ENCODE results near the gene NKTR.

NKTR gene

GRCh38 chr3:42693530-42693930 lies 93.0 kb downstream of the NKTR start:
- no peak overlapping the region for H4K91ac ChIP-seq (ENCODE audit: low read depth, low read length, poor library complexity)
- no peak overlapping the region for H3K18ac ChIP-seq (ENCODE audit: low read length)
- H3K9ac ChIP-seq (ENCODE audit: low read depth, low read length, poor library complexity): no peak overlapping the region
- no peak overlapping the region for H2BK12ac ChIP-seq (ENCODE audit: low read length)
- H3K14ac ChIP-seq (ENCODE audit: low read length): no peak overlapping the region
- no peaks in the 10 kb centered on the region for H3K79me1 ChIP-seq (ENCODE audit: low read depth, low read length)
- H2AK5ac ChIP-seq (ENCODE audit: low read depth, low read length): no peak overlapping the region
- peaks cover 0 to 8% of the 10 kb centered on the region in 2 donors for H3K4me1 ChIP-seq (ENCODE audit: control insufficient read depth in 2 of 2, insufficient read depth in 1 of 2, low read depth in 1 of 2, low read length in 2 of 2)
- no peak for DNase-seq (ENCODE audit: low spot score)
- H2BK15ac ChIP-seq (ENCODE audit: low read length): no peak overlapping the region
- peaks cover 0 to 41% (median 0%) of the 10 kb centered on the region in 3 experiments for H3K27me3 ChIP-seq (ENCODE audit: control insufficient read depth in 3 of 3, insufficient read depth in 3 of 3, low read depth in 1 of 3, low read length in 3 of 3)
- H2BK5ac ChIP-seq (ENCODE audit: low read length): no peak overlapping the region
- H2BK120ac ChIP-seq (ENCODE audit: low read depth, low read length): no peak overlapping the region
- H3K4me3 ChIP-seq (ENCODE audit: low read length in 2 of 2): no peak overlapping the region
- WGBS, 2 donors (ENCODE audit: extremely low coverage in 2 of 2, insufficient read length in 2 of 2, insufficient replicate concordance in 1 of 2): no CpG with 5 or more reads among the region's 4 CpGs
- no peak overlapping the region for H4K8ac ChIP-seq (ENCODE audit: low read depth, low read length)
- H3K4me2 ChIP-seq (ENCODE audit: insufficient read depth, low read length, poor library complexity, severe bottlenecking): no peak overlapping the region
- no peak overlapping the region for H2AFZ ChIP-seq (ENCODE audit: low read length)
- no peak overlapping the region for H3K4ac ChIP-seq (ENCODE audit: low read length)
- H3K36me3 ChIP-seq (replicated peaks in 1 of 2; ENCODE audit: control insufficient read depth in 2 of 2, insufficient read depth in 2 of 2, low read length in 2 of 2): no peaks in the 10 kb centered on the region
- H3K27ac ChIP-seq (replicated peaks; ENCODE audit: low read length): no peak overlapping the region
- H3K9me3 ChIP-seq (replicated peaks in 1 of 2; ENCODE audit: control insufficient read depth in 2 of 2, insufficient read depth in 1 of 2, low read depth in 1 of 2, low read length in 2 of 2): no peaks in the 10 kb centered on the region
- no peak overlapping the region for H3K23ac ChIP-seq (ENCODE audit: low read depth, low read length, poor library complexity)

GRCh38 chr3:42694366-42694765 lies 93.9 kb downstream of the NKTR start:
- H2BK5ac ChIP-seq (ENCODE audit: low read length): no peak overlapping the region
- no peak overlapping the region for H4K91ac ChIP-seq (ENCODE audit: low read depth, low read length, poor library complexity)
- H3K14ac ChIP-seq (ENCODE audit: low read length): no peak overlapping the region
- no peak overlapping the region for H2BK120ac ChIP-seq (ENCODE audit: low read depth, low read length)
- DNase-seq (ENCODE audit: low spot score): no peak
- H2AFZ ChIP-seq (ENCODE audit: low read length): no peak overlapping the region
- no peak overlapping the region for H3K4me2 ChIP-seq (ENCODE audit: insufficient read depth, low read length, poor library complexity, severe bottlenecking)
- no peak overlapping the region for H3K4me3 ChIP-seq (ENCODE audit: low read length in 2 of 2)
- H4K8ac ChIP-seq (ENCODE audit: low read depth, low read length): no peak overlapping the region
- H3K36me3 ChIP-seq (replicated peaks in 1 of 2; ENCODE audit: control insufficient read depth in 2 of 2, insufficient read depth in 2 of 2, low read length in 2 of 2): no peaks in the 10 kb centered on the region
- no peak overlapping the region for H2BK15ac ChIP-seq (ENCODE audit: low read length)
- H3K18ac ChIP-seq (ENCODE audit: low read length): no peak overlapping the region
- H3K9me3 ChIP-seq (replicated peaks in 1 of 2; ENCODE audit: control insufficient read depth in 2 of 2, insufficient read depth in 1 of 2, low read depth in 1 of 2, low read length in 2 of 2): no peaks in the 10 kb centered on the region
- H3K79me1 ChIP-seq (ENCODE audit: low read depth, low read length): no peaks in the 10 kb centered on the region
- no peak overlapping the region for H3K23ac ChIP-seq (ENCODE audit: low read depth, low read length, poor library complexity)
- peaks cover 0 to 48% (median 0%) of the 10 kb centered on the region in 3 experiments for H3K27me3 ChIP-seq (ENCODE audit: control insufficient read depth in 3 of 3, insufficient read depth in 3 of 3, low read depth in 1 of 3, low read length in 3 of 3)
- no peak overlapping the region for H3K4ac ChIP-seq (ENCODE audit: low read length)
- H3K4me1 ChIP-seq (ENCODE audit: control insufficient read depth in 2 of 2, insufficient read depth in 1 of 2, low read depth in 1 of 2, low read length in 2 of 2): peaks cover 0 to 7% of the 10 kb centered on the region in 2 donors
- no peak overlapping the region for H2BK12ac ChIP-seq (ENCODE audit: low read length)
- H2AK5ac ChIP-seq (ENCODE audit: low read depth, low read length): no peak overlapping the region
- H3K9ac ChIP-seq (ENCODE audit: low read depth, low read length, poor library complexity): no peak overlapping the region
- H3K27ac ChIP-seq (replicated peaks; ENCODE audit: low read length): no peak overlapping the region

DNA sequence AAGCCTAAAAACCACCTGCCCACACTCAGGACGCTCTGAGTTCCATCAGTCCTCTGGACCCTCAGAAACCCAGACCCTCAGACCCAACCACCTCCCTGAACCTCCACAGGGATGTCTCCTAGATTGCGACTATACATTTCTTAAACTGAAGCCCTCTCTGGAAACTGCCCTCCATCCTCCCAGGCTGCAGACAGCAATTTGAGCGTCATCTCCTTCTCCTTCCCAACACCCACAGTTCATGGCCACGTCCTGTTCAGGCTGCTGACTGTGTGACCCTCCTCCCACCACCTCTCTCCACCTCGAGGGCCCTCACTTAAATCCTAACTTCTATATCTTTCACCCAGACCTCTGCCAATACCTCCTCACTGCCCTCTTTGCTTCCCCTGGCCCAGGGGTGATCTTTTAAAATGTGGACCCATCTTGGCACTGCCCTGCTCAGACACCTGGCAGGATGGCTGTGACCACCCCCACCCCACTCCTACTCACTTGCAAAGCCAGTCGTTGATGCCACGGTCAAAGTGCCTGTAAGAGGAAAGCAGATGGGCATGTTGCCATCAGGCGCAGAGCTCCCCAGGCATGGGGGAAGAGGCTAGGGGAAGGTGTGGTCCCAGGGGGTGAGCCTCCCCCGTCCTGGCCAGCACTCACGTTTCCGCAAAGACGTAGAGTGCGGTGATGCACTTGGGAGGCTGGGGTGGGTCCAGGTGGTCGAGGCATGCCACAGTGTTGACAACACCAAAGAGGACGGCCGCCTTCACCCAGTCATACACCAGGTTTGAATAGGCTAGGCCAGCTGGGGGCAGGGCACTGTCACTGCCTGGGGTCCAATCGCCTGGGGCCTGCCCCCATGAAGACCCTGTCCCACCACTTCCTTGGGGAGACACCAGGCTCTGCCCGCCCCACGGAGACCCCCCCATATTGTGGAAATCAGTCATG lies 96.1 kb downstream of the NKTR start:
- H3K27me3 ChIP-seq (ENCODE audit: control insufficient read depth in 3 of 3, insufficient read depth in 3 of 3, low read depth in 1 of 3, low read length in 3 of 3): peaks cover 0 to 38% (median 0%) of the 10 kb centered on the region in 3 experiments
- H2BK15ac ChIP-seq (ENCODE audit: low read length): peak overlapping the region; percentile 43
- no CpG with 5 or more reads among the region's 19 CpGs for WGBS, 2 donors (ENCODE audit: extremely low coverage in 2 of 2, insufficient read length in 2 of 2, insufficient replicate concordance in 1 of 2)
- no peak overlapping the region for H3K4me2 ChIP-seq (ENCODE audit: insufficient read depth, low read length, poor library complexity, severe bottlenecking)
- no peak overlapping the region for H3K4me3 ChIP-seq (ENCODE audit: low read length in 2 of 2)
- no peak overlapping the region for H4K91ac ChIP-seq (ENCODE audit: low read depth, low read length, poor library complexity)
- peaks cover 0 to 3% of the 10 kb centered on the region in 2 donors for H3K4me1 ChIP-seq (ENCODE audit: control insufficient read depth in 2 of 2, insufficient read depth in 1 of 2, low read depth in 1 of 2, low read length in 2 of 2)
- DNase-seq (ENCODE audit: low spot score): no peak
- no peak overlapping the region for H3K27ac ChIP-seq (replicated peaks; ENCODE audit: low read length)
- no peak overlapping the region for H2AK5ac ChIP-seq (ENCODE audit: low read depth, low read length)
- H3K9ac ChIP-seq (ENCODE audit: low read depth, low read length, poor library complexity): no peak overlapping the region
- H3K14ac ChIP-seq (ENCODE audit: low read length): no peak overlapping the region
- H3K23ac ChIP-seq (ENCODE audit: low read depth, low read length, poor library complexity): peak overlapping the region; percentile 20
- H3K4ac ChIP-seq (ENCODE audit: low read length): no peak overlapping the region
- H3K79me1 ChIP-seq (ENCODE audit: low read depth, low read length): peaks cover 1% of the 10 kb centered on the region
- no peaks in the 10 kb centered on the region for H3K9me3 ChIP-seq (replicated peaks in 1 of 2; ENCODE audit: control insufficient read depth in 2 of 2, insufficient read depth in 1 of 2, low read depth in 1 of 2, low read length in 2 of 2)
- H3K36me3 ChIP-seq (replicated peaks in 1 of 2; ENCODE audit: control insufficient read depth in 2 of 2, insufficient read depth in 2 of 2, low read length in 2 of 2): no peaks in the 10 kb centered on the region
- H3K18ac ChIP-seq (ENCODE audit: low read length): no peak overlapping the region
- no peak overlapping the region for H4K8ac ChIP-seq (ENCODE audit: low read depth, low read length)
- H2BK12ac ChIP-seq (ENCODE audit: low read length): peak overlapping the region; percentile 5
- H2AFZ ChIP-seq (ENCODE audit: low read length): no peak overlapping the region
- no peak overlapping the region for H2BK120ac ChIP-seq (ENCODE audit: low read depth, low read length)
- no peak overlapping the region for H2BK5ac ChIP-seq (ENCODE audit: low read length)

GRCh38 chr3:42697289-42698051 lies 97.0 kb downstream of the NKTR start:
- peak overlapping the region; percentile 5 for H2BK12ac ChIP-seq (ENCODE audit: low read length)
- H3K79me1 ChIP-seq (ENCODE audit: low read depth, low read length): peaks cover 1% of the 10 kb centered on the region
- WGBS, 2 donors (ENCODE audit: extremely low coverage in 2 of 2, insufficient read length in 2 of 2, insufficient replicate concordance in 1 of 2): no CpG with 5 or more reads among the region's 18 CpGs
- no peak overlapping the region for H2BK5ac ChIP-seq (ENCODE audit: low read length)
- H3K18ac ChIP-seq (ENCODE audit: low read length): peak overlapping the region; percentile 75
- peak overlapping the region; percentile 91 for H3K14ac ChIP-seq (ENCODE audit: low read length)
- peak overlapping the region in 1 of 2 donors; percentile 26 for H3K4me3 ChIP-seq (ENCODE audit: low read length in 2 of 2)
- no peak overlapping the region for H4K8ac ChIP-seq (ENCODE audit: low read depth, low read length)
- H3K4me1 ChIP-seq (ENCODE audit: control insufficient read depth in 2 of 2, insufficient read depth in 1 of 2, low read depth in 1 of 2, low read length in 2 of 2): peaks cover 0 to 3% of the 10 kb centered on the region in 2 donors
- H2AK5ac ChIP-seq (ENCODE audit: low read depth, low read length): no peak overlapping the region
- no peak overlapping the region for H3K4me2 ChIP-seq (ENCODE audit: insufficient read depth, low read length, poor library complexity, severe bottlenecking)
- DNase-seq (ENCODE audit: low spot score): no peak
- no peak overlapping the region for H3K9ac ChIP-seq (ENCODE audit: low read depth, low read length, poor library complexity)
- H2BK120ac ChIP-seq (ENCODE audit: low read depth, low read length): no peak overlapping the region
- H3K27me3 ChIP-seq (ENCODE audit: control insufficient read depth in 3 of 3, insufficient read depth in 3 of 3, low read depth in 1 of 3, low read length in 3 of 3): peaks cover 0 to 39% (median 0%) of the 10 kb centered on the region in 3 experiments
- H2BK15ac ChIP-seq (ENCODE audit: low read length): no peak overlapping the region
- H3K36me3 ChIP-seq (replicated peaks in 1 of 2; ENCODE audit: control insufficient read depth in 2 of 2, insufficient read depth in 2 of 2, low read length in 2 of 2): no peaks in the 10 kb centered on the region
- H3K27ac ChIP-seq (replicated peaks; ENCODE audit: low read length): no peak overlapping the region
- H2AFZ ChIP-seq (ENCODE audit: low read length): no peak overlapping the region
- H3K23ac ChIP-seq (ENCODE audit: low read depth, low read length, poor library complexity): peak overlapping the region; percentile 20
- no peak overlapping the region for H4K91ac ChIP-seq (ENCODE audit: low read depth, low read length, poor library complexity)
- H3K9me3 ChIP-seq (replicated peaks in 1 of 2; ENCODE audit: control insufficient read depth in 2 of 2, insufficient read depth in 1 of 2, low read depth in 1 of 2, low read length in 2 of 2): no peaks in the 10 kb centered on the region
- no peak overlapping the region for H3K4ac ChIP-seq (ENCODE audit: low read length)

Measured in neuronal stem cell (in vitro differentiated cells).